Measurements from ENCODE around the gene CSNK1A1L. TPM values are rescaled to one million over a fixed set of nuclear protein-coding genes. Genes with fewer than 3 reads are reported as not detected.
"Not testable (repeated sequence)": the region's sequence is repeated elsewhere in the genome, so short reads cannot be mapped to it uniquely, and the experiment has no call there.

CSNK1A1L gene
- polyA plus RNA-seq, 5 donors: 0.10 to 0.22 (median 0.16) TPM; not detected in 1

DNA sequence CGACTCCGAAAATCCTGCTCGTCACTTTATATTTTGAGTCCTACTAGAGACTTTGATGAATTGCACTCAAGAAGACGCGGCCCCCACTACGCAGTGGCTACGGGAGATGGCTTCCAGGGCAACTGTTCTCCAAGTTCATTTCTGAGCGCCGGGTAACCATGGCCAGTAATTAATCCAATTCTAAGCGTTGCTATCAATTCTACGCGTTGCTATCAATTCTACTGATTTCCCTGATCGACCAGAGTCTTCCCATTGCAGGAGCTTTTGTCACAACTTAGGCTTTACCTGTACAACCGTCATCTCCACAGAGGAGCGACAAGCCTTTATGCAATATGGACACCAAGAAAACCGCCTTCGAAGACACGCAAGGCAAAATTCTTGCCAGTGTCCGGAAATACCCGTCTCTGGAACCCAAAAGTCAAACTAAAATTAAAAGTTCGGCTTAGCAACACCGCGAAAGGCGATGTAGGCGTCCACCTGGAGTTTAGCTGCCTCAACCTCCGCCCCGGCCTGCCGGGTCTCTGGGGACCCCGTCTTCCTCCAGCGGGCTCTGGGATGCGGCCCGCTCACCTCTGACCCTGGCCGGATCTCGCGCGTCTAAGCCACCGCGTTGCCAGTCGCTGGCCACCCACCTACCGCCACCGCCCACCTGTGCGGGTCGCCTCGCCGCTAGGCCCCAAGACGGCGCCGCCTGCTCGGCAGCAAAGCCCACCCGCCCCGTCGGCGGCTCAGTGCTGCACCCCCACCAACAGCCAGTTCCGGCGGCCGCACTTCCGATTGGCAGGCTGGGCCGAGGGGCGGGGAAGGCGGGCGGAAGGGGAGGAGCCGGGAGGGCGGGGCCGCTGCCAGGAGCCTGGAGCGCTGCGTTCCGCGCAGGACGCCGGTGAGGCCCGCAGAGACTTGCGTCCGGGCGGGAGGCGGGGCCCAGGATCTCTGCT lies 46.3 kb downstream of the CSNK1A1L start, which contains the start of gene SUPT20H:
Gene SUPT20H, minus strand, starts transcription at position 779 of the 938 bp plus-strand sequence. CDS start 8,198 bp downstream, outside the sequence.
- DNase-seq: peak; percentile 91

DNA sequence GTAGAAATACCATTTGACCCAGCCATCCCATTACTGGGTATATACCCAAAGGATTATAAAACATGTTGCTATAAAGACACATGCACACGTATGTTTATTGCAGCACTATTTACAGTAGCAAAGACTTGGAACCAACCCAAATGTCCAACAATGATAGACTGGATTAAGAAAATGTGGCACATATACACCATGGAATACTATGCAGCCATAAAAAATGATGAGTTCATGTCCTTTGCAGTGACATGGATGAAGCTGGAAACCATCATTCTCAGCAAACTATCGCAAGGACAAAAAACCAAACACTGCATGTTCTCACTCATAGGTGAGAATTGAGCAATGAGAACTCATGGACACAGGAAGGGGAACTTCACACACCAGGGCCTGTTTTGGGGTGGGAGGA lies 49.2 kb downstream of the CSNK1A1L start:
- DNase-seq: not testable (repeated sequence)

Other genes starting within 250 kb of the CSNK1A1L start
- gene SMAD9, start 185.4 kb downstream of the CSNK1A1L start, polyA plus RNA-seq (ENCODE audit: insufficient read depth in 1 of 5, insufficient read length in 5 of 5, low replicate concordance in 1 of 5): 10 to 100 TPM; 19.0 to 32.6 (median 29.2) TPM
- gene ALG5, start 106.3 kb downstream of the CSNK1A1L start, polyA plus RNA-seq (ENCODE audit: insufficient read depth in 1 of 5, insufficient read length in 5 of 5, low replicate concordance in 1 of 5): 10 to 100 TPM; 34.3 to 46.7 (median 41.5) TPM
- 100 to 1,000 TPM in 1 of 5 donors, 10 to 100 TPM in 4; 78.1 to 105 (median 82.9) TPM for gene EXOSC8, start 104.9 kb downstream of the CSNK1A1L start, polyA plus RNA-seq (ENCODE audit: insufficient read depth in 1 of 5, insufficient read length in 5 of 5, low replicate concordance in 1 of 5)
- gene SUPT20H, start 46.0 kb downstream of the CSNK1A1L start, polyA plus RNA-seq (ENCODE audit: insufficient read depth in 1 of 5, insufficient read length in 5 of 5, low replicate concordance in 1 of 5): 100 to 1,000 TPM in 4 of 5 donors, 10 to 100 TPM in 1; 84.8 to 143 (median 118) TPM

All from right lung (tissue), 5 donors.